H9 (cell line): ENCODE data around the gene SH3GLB2. TPM values are rescaled to one million over a fixed set of nuclear protein-coding genes. Genes with fewer than 3 reads are reported as not detected.

Experiments
- DNase-seq: peaks from one replicate; pipeline ENCODE4 v3.0.0-alpha.2; 2017
- H2AFZ ChIP-seq: one replicate; pipeline ENCODE4 v1.6.1; 2013; ENCODE audit warnings: mild to moderate bottlenecking, low read length, control low read depth, moderate library complexity
- H2AK5ac ChIP-seq: 2 replicates; pipeline ENCODE4 v1.6.1; 2013; ENCODE audit warnings: low read length, control low read depth, mixed read lengths; ENCODE audit not compliant: insufficient read length
- H2BK120ac ChIP-seq: one replicate; pipeline ENCODE4 v1.6.1; 2013; ENCODE audit warnings: low read depth, mild to moderate bottlenecking, low read length, control low read depth, inconsistent platforms; ENCODE audit not compliant: poor library complexity, severe bottlenecking
- H2BK12ac ChIP-seq: 2 replicates; pipeline ENCODE4 v1.6.1; 2013; ENCODE audit warnings: low read length, control low read depth, mixed read lengths, low read depth; ENCODE audit not compliant: insufficient read length
- H2BK15ac ChIP-seq: 2 replicates; pipeline ENCODE4 v1.6.1; 2013; ENCODE audit warnings: low read depth, low read length, control low read depth
- H2BK20ac ChIP-seq: one replicate; pipeline ENCODE4 v1.6.1; 2013; ENCODE audit warnings: low read depth, mild to moderate bottlenecking, low read length, control low read depth, inconsistent platforms; ENCODE audit not compliant: poor library complexity, severe bottlenecking
- H2BK5ac ChIP-seq: 2 replicates; pipeline ENCODE4 v1.6.1; 2013; ENCODE audit warnings: low read length, control low read depth, mixed read lengths; ENCODE audit not compliant: insufficient read length
- H3K14ac ChIP-seq: 2 replicates; pipeline ENCODE4 v1.6.1; 2013; ENCODE audit warnings: low read length, control low read depth; ENCODE audit not compliant: insufficient read depth
- H3K18ac ChIP-seq: 2 replicates; pipeline ENCODE4 v1.6.1; 2013; ENCODE audit warnings: low read depth, mild to moderate bottlenecking, mixed read lengths, low read length, control low read depth; ENCODE audit not compliant: insufficient read length
- H3K23ac ChIP-seq: 2 replicates; pipeline ENCODE4 v1.6.1; 2013; ENCODE audit warnings: low read length, control low read depth, mixed read lengths, low read depth; ENCODE audit not compliant: insufficient read length
- H3K23me2 ChIP-seq: 2 replicates; pipeline ENCODE4 v1.6.1; 2013; ENCODE audit warnings: low read depth, mild to moderate bottlenecking, mixed read lengths, low read length, control low read depth; ENCODE audit not compliant: insufficient read length, poor library complexity, severe bottlenecking
- H3K27ac ChIP-seq: 2 replicates; pipeline ENCODE4 v1.5.1; 2013; ENCODE audit warnings: low read length, control low read depth, mixed read lengths, low read depth; ENCODE audit not compliant: insufficient read length
- H3K27me3 ChIP-seq: 2 replicates; pipeline ENCODE4 v1.6.1; 2013; ENCODE audit warnings: low read length, control low read depth, inconsistent platforms; ENCODE audit not compliant: insufficient read depth
- H3K4ac ChIP-seq: 2 replicates; pipeline ENCODE4 v1.6.1; 2013; ENCODE audit warnings: low read depth, mild to moderate bottlenecking, control low read depth, inconsistent platforms, low read length, moderate library complexity
- H3K4me1 ChIP-seq: 2 replicates; pipeline ENCODE4 v1.6.1; 2013; ENCODE audit warnings: low read length, control low read depth, inconsistent platforms; ENCODE audit not compliant: insufficient read depth
- H3K4me2 ChIP-seq: 2 replicates; pipeline ENCODE4 v1.6.1; 2013; ENCODE audit warnings: low read length, control low read depth, mixed read lengths; ENCODE audit not compliant: insufficient read length, insufficient read depth
- H3K56ac ChIP-seq: 2 replicates; pipeline ENCODE4 v1.6.1; 2013; ENCODE audit warnings: low read depth, mild to moderate bottlenecking, mixed read lengths, low read length, control low read depth; ENCODE audit not compliant: insufficient read length
- H3K79me1 ChIP-seq: 2 replicates; pipeline ENCODE4 v1.6.1; 2013; ENCODE audit warnings: low read depth, mild to moderate bottlenecking, moderate library complexity, low read length, control low read depth, inconsistent platforms; ENCODE audit not compliant: insufficient read depth, poor library complexity, severe bottlenecking
- H3K79me2 ChIP-seq: 2 replicates; pipeline ENCODE4 v1.6.1; 2013; ENCODE audit warnings: low read length, control low read depth, inconsistent platforms; ENCODE audit not compliant: insufficient read depth
- H3K9ac ChIP-seq: 2 replicates; pipeline ENCODE4 v1.6.1; 2013; ENCODE audit warnings: low read length, control low read depth, mixed read lengths; ENCODE audit not compliant: insufficient read length; ENCODE audit errors: extremely low read depth
- H3K9me3 ChIP-seq: one replicate; pipeline ENCODE4 v1.6.1; 2013; ENCODE audit warnings: low read depth, low read length, inconsistent platforms; ENCODE audit not compliant: control insufficient read depth
- H3T11ph ChIP-seq: one replicate; pipeline ENCODE4 v1.6.1; 2013; ENCODE audit warnings: mild to moderate bottlenecking, low read length, control low read depth, inconsistent platforms
- H4K20me1 ChIP-seq: one replicate; pipeline ENCODE4 v1.6.1; 2013; ENCODE audit not compliant: control insufficient read depth, insufficient read length, insufficient read depth
- H4K5ac ChIP-seq: 2 replicates; pipeline ENCODE4 v1.6.1; 2013; ENCODE audit warnings: low read depth, mild to moderate bottlenecking, mixed read lengths, low read length, control low read depth; ENCODE audit not compliant: insufficient read length
- H4K8ac ChIP-seq: replicated peaks from 2 replicates; pipeline ENCODE4 v1.6.1; 2013; ENCODE audit warnings: low read length, control low read depth, mixed read lengths, low read depth; ENCODE audit not compliant: insufficient read length
- H4K91ac ChIP-seq: 2 replicates; pipeline ENCODE4 v1.6.1; 2013; ENCODE audit warnings: low read depth, mild to moderate bottlenecking, moderate library complexity, mixed read lengths, low read length, control low read depth; ENCODE audit not compliant: insufficient read length
- H3K27ac Mint-ChIP-seq, 3 experiments: 2 replicates in 2 of 3; 3 replicates in 1 of 3; pipeline ENCODE4 v1.8.0; 2020 to 2021; ENCODE audit warnings: mixed read lengths in 3 of 3, mild to moderate bottlenecking in 1 of 3, moderate library complexity in 1 of 3
- H3K27me3 Mint-ChIP-seq: 2 replicates; pipeline ENCODE4 v1.8.0; 2021; ENCODE audit warnings: low read depth, mild to moderate bottlenecking, moderate library complexity, mixed read lengths
- H3K36me3 Mint-ChIP-seq, 3 experiments: 2 replicates in 2 of 3; 3 replicates in 1 of 3; pipeline ENCODE4 v1.8.0; 2020 to 2021; ENCODE audit warnings: low read depth in 3 of 3, mixed read lengths in 3 of 3; ENCODE audit not compliant: insufficient read depth in 1 of 3
- H3K4me1 Mint-ChIP-seq, 2 experiments: 2 replicates each; pipeline ENCODE4 v1.8.0; 2020; ENCODE audit warnings: mixed read lengths in 2 of 2
- H3K4me3 Mint-ChIP-seq, 2 experiments: 2 replicates in 1 of 2; 3 replicates in 1 of 2; pipeline ENCODE4 v1.8.0; 2020 to 2021; ENCODE audit warnings: mild to moderate bottlenecking in 2 of 2, mixed read lengths in 2 of 2, moderate library complexity in 1 of 2
- H3K9me3 Mint-ChIP-seq, 2 experiments: 2 replicates in 1 of 2; 3 replicates in 1 of 2; pipeline ENCODE4 v1.8.0; 2020; ENCODE audit warnings: mild to moderate bottlenecking in 2 of 2, mixed read lengths in 2 of 2, moderate library complexity in 1 of 2
- WGBS: extraction: QIAGEN DNeasy Blood & Tissue Kit; methylation state at CpG from one replicate; pipeline ENCODE4 v1.1.7; 2013; ENCODE audit warnings: missing lambda C conversion rate, low lambda C conversion rate, mixed read lengths; ENCODE audit not compliant: insufficient read length; ENCODE audit errors: extremely low coverage; 5-methylcytosine and 5-hydroxymethylcytosine counted together
- total RNA-seq: library from RNA; stranded (reverse); gene quantifications from 2 replicates; pipeline ENCODE4 v1.2.1, GENCODE V29; 2021
- TF ChIP-seq, protein P1 (sequence below): fragments of 200-600 bp; sonication (generic); conservative IDR thresholded peaks from 3 replicates; pipeline ENCODE4 v1.8.0; 2021; ENCODE audit warnings: antibody characterized with exemption, mild to moderate bottlenecking

The SH3GLB2 gene
- total RNA-seq, 1 experiment from 2014 or later: 69.5 TPM

DNA sequence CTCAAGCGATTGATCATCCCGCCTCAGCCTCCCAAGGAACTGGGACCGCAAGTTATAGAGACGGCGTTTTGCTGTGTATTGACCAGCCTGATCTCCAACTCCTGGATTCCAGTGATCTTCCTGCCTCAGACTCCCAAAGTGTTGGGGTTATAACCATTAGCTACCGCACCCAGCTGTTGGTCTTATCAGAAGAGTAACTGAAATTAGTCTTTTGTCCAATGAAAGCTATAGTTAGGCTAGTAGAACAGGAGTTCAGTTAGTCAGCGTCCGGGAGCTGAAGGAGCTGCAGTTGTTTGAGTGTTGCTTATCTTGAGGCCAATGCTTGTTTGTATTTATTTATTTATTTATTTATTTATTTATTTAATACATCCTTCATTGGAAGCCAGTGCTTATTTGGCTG is 5.1 kb upstream of the SH3GLB2 start:
- no peaks in the 10 kb centered on the region for H3K9me3 Mint-ChIP-seq
- H3K4me3 Mint-ChIP-seq: no peak overlapping the region
- Histone ChIP-seq H3K18ac (no peak overlapping the region), H4K91ac (no peak overlapping the region), H3K4me1 (no peaks in the 10 kb centered on the region), H3K9ac (no peak overlapping the region), H3K79me2 (peaks cover under 1% of the 10 kb centered on the region; the same call in 1 of the 2 replicates), H2AK5ac (no peak overlapping the region), H4K5ac (no peak overlapping the region), H2BK12ac (no peak overlapping the region), H2BK120ac (no peak overlapping the region), H3K9me3 (no peaks in the 10 kb centered on the region), H3T11ph (no peak overlapping the region), H3K4me2 (no peak overlapping the region), H2BK20ac (no peak overlapping the region), H4K20me1 (no peaks in the 10 kb centered on the region), H3K79me1 (no peaks in the 10 kb centered on the region), H2BK15ac (no peak overlapping the region), H2AFZ (no peak overlapping the region), H3K23me2 (peaks cover 7% of the 10 kb centered on the region), H4K8ac (no peak overlapping the region), H2BK5ac (no peak overlapping the region), H3K14ac (no peak overlapping the region), H3K27ac (no peak overlapping the region), H3K4ac (no peak overlapping the region), H3K23ac (no peak overlapping the region), H3K56ac (no peak overlapping the region), H3K27me3 (no peaks in the 10 kb centered on the region)
- no peak for DNase-seq
- peaks cover 18 to 34% of the 10 kb centered on the region in 2 experiments for H3K4me1 Mint-ChIP-seq
- H3K27me3 Mint-ChIP-seq: no peaks in the 10 kb centered on the region
- no peak overlapping the region for H3K27ac Mint-ChIP-seq
- TF ChIP-seq, protein P1, sequence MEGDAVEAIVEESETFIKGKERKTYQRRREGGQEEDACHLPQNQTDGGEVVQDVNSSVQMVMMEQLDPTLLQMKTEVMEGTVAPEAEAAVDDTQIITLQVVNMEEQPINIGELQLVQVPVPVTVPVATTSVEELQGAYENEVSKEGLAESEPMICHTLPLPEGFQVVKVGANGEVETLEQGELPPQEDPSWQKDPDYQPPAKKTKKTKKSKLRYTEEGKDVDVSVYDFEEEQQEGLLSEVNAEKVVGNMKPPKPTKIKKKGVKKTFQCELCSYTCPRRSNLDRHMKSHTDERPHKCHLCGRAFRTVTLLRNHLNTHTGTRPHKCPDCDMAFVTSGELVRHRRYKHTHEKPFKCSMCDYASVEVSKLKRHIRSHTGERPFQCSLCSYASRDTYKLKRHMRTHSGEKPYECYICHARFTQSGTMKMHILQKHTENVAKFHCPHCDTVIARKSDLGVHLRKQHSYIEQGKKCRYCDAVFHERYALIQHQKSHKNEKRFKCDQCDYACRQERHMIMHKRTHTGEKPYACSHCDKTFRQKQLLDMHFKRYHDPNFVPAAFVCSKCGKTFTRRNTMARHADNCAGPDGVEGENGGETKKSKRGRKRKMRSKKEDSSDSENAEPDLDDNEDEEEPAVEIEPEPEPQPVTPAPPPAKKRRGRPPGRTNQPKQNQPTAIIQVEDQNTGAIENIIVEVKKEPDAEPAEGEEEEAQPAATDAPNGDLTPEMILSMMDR: no peak
- no peaks in the 10 kb centered on the region for H3K36me3 Mint-ChIP-seq
- no CpG with 5 or more reads among the region's 8 CpGs for WGBS
